HepG2 (cell line): ENCODE measurements around the gene CLDN5. TPM values are rescaled to one million over a fixed set of nuclear protein-coding genes. Genes with fewer than 3 reads are reported as not detected.

Experiments
- ATAC-seq: fragments of 200-7000 bp; cut with Tn5 transposase; 3 replicates; pipeline ENCODE4 v1.9.1; 2020; ENCODE audit warnings: mild to moderate bottlenecking, moderate library complexity
- BruUV-seq: library from RNA; stranded (reverse); fragments of 400-500 nt; replicated peaks from 2 replicates; lab custom pipeline; 2021; lab: Mats Ljungman, UMichigan
- CTCF ChIA-PET: fragments of 300-600 bp; formaldehyde crosslinking; extraction: SDS; loops from one replicate; lab custom pipeline; 2021; ENCODE audit warnings: low total read pairs, inconsistent platforms, low intra/inter-chr PET ratio; lab: Yijun Ruan, JAX
- POLR2A ChIA-PET: fragments of 350-600 bp; sonication (Branson Sonifier 250); formaldehyde crosslinking; loops from one replicate; lab custom pipeline; 2020; ENCODE audit warnings: antibody characterized with exemption, inconsistent platforms; lab: Yijun Ruan, JAX
- DNase-seq: peaks from one replicate; pipeline ENCODE4 v3.0.0-alpha.2; 2015; ENCODE audit warnings: low spot score
- FAIRE-seq: peaks from 3 replicates; lab custom pipeline; 2011; peaks lifted over from hg19 to GRCh38; lab: Jason Lieb, UNC
- H2AFZ ChIP-seq: one replicate; pipeline ENCODE4 v1.6.1; 2011; ENCODE audit warnings: low read length, inconsistent platforms
- H3K27ac ChIP-seq: fragments of 300-600 bp; 3 replicates; pipeline ENCODE4 v1.8.0; 2011; ENCODE audit warnings: mixed run types, mild to moderate bottlenecking, mixed read lengths, low read length, inconsistent platforms; ENCODE audit not compliant: insufficient read depth; ENCODE audit errors: extremely low read length
- H3K27me3 ChIP-seq, 2 experiments: fragments of 200-600 bp in 1 of 2; 2 replicates in 1 of 2; 3 replicates in 1 of 2; pipeline versions ENCODE4 v1.6.0 to v1.8.0; 2011; ENCODE audit warnings: low read length in 2 of 2, mild to moderate bottlenecking in 2 of 2, moderate library complexity in 2 of 2, inconsistent platforms in 1 of 2; ENCODE audit not compliant: insufficient read depth in 2 of 2, control insufficient read depth in 1 of 2
- H3K36me3 ChIP-seq, 2 experiments: fragments of 200-600 bp in 1 of 2; replicated peaks in 1 of 2; 2 replicates in 1 of 2; 3 replicates in 1 of 2; pipeline versions ENCODE4 v1.5.1 to v1.8.0; 2011; ENCODE audit warnings: low read length in 2 of 2, inconsistent platforms in 1 of 2; ENCODE audit not compliant: insufficient read depth in 2 of 2, control insufficient read depth in 1 of 2
- H3K4me1 ChIP-seq: 2 replicates; pipeline ENCODE4 v1.5.1; 2012; ENCODE audit warnings: low read length, inconsistent platforms; ENCODE audit not compliant: insufficient read depth
- H3K4me2 ChIP-seq: 2 replicates; pipeline ENCODE4 v1.6.0; 2011; ENCODE audit warnings: low read depth, low read length, inconsistent platforms
- H3K4me3 ChIP-seq, 3 experiments: fragments of 200-600 bp in 1 of 3; sonication (generic), shearing (Covaris generic) in 1 of 3; replicated peaks in 1 of 3; 2 replicates each; pipeline ENCODE4 v1.5.1; 2011 to 2016; ENCODE audit warnings: low read length in 3 of 3, inconsistent platforms in 2 of 3, low read depth in 2 of 3, mild to moderate bottlenecking in 2 of 3, control low read depth in 1 of 3, mixed read lengths in 1 of 3; ENCODE audit not compliant: insufficient read depth in 1 of 3
- H3K79me2 ChIP-seq: one replicate; pipeline ENCODE4 v1.6.1; 2011; ENCODE audit warnings: low read length, inconsistent platforms; ENCODE audit not compliant: insufficient read depth
- H3K9ac ChIP-seq: 2 replicates; pipeline ENCODE4 v1.6.0; 2011; ENCODE audit warnings: mild to moderate bottlenecking, low read depth, low read length, inconsistent platforms; ENCODE audit not compliant: insufficient read depth
- H3K9me3 ChIP-seq: 2 replicates; pipeline ENCODE4 v1.5.1; 2012; ENCODE audit warnings: mild to moderate bottlenecking, low read length
- H4K20me1 ChIP-seq: 2 replicates; pipeline ENCODE4 v1.6.0; 2011; ENCODE audit warnings: inconsistent platforms, mild to moderate bottlenecking, low read length, moderate library complexity; ENCODE audit not compliant: insufficient read depth
- AHR ChIP-seq: IDR thresholded peaks from 2 replicates; pipeline ENCODE4 v1.6.1; 2018; ENCODE audit warnings: missing genetic modification reagents, missing compliant biosample characterization
- ELF4 ChIP-seq: sonication (generic); formaldehyde crosslinking; IDR thresholded peaks from 2 replicates; pipeline ENCODE4 v1.5.0; 2020; ENCODE audit warnings: missing genetic modification reagents, mild to moderate bottlenecking, moderate library complexity, borderline replicate concordance
- GLI4 ChIP-seq: sonication (generic); formaldehyde crosslinking; IDR thresholded peaks from 2 replicates; pipeline ENCODE4 v1.5.1; 2020; ENCODE audit warnings: missing genetic modification reagents, mild to moderate bottlenecking, moderate library complexity, borderline replicate concordance
- KDM5A ChIP-seq: fragments of 200-600 bp; sonication (generic); IDR thresholded peaks from 2 replicates; pipeline ENCODE4 v1.7.0; 2018; ENCODE audit warnings: antibody characterized with exemption, mild to moderate bottlenecking, low read length, borderline replicate concordance
- NR1H2 ChIP-seq: sonication (generic); formaldehyde crosslinking; IDR thresholded peaks from 2 replicates; pipeline ENCODE4 v1.8.1; 2022; ENCODE audit warnings: low read depth, missing genetic modification reagents, borderline replicate concordance
- RARA ChIP-seq: IDR thresholded peaks from 2 replicates; pipeline ENCODE4 v1.6.1; 2016; ENCODE audit warnings: missing genetic modification reagents, missing compliant biosample characterization
- SOX5 ChIP-seq: IDR thresholded peaks from 2 replicates; pipeline ENCODE4 v1.6.1; 2016; ENCODE audit warnings: borderline replicate concordance
- ZBTB34 ChIP-seq: sonication (generic); formaldehyde crosslinking; IDR thresholded peaks from 2 replicates; pipeline ENCODE4 v1.8.0; 2022; ENCODE audit warnings: mild to moderate bottlenecking, missing genetic modification reagents
- ZNF660 ChIP-seq: sonication (generic); formaldehyde crosslinking; IDR thresholded peaks from 2 replicates; pipeline ENCODE4 v1.5.1; 2020; ENCODE audit warnings: mild to moderate bottlenecking, low read depth, missing genetic modification reagents, borderline replicate concordance
- WGBS: methylation state at CpG from one replicate; pipeline ENCODE4 v1.1.6; 2017; ENCODE audit warnings: low lambda C conversion rate; 5-methylcytosine and 5-hydroxymethylcytosine counted together
- in situ Hi-C: cut with HindIII; loops from 2 replicates; pipeline ENCODE4 v1.10.0; 2017; ENCODE audit warnings: low pct_unique_long_range_greater_than_20kb; ENCODE audit not compliant: extremely low pct_ligation_motif_present
- intact Hi-C: fragments of 100-400 bp; cut with micrococcal nuclease; formaldehyde crosslinking; loops from one replicate; pipeline ENCODE4 v1.10.0; 2022; ENCODE audit not compliant: unreplicated experiment
- polyA plus RNA-seq, 8 experiments: library from polyadenylated mRNA; depleted of rRNA in 3 of 8; stranded (reverse) in 7 of 8; unstranded in 1 of 8; fragments of >200 nt; fragmentation: Illumina TruSeq in 4 of 8; extraction: Trizol in 4 of 8; gene quantifications; 2 replicates each; pipeline versions ENCODE4 v1.2.1 to v1.2.3, GENCODE V29; 2011 to 2016; ENCODE audit warnings: low read depth in 4 of 8, missing spikeins in 1 of 8, mixed read lengths in 1 of 8; ENCODE audit not compliant: insufficient read depth in 1 of 8
- total RNA-seq, 5 experiments: library from RNA; depleted of rRNA; stranded (reverse); fragments of >200 nt; fragmentation: Illumina TruSeq; extraction: Trizol; gene quantifications; 2 replicates each; pipeline ENCODE4 v1.2.3, GENCODE V29; 2016; ENCODE audit warnings: low read depth in 1 of 5

Gene CLDN5
- total and polyA plus RNA-seq, 2 of the 13 experiments (the other 11 are each of a cell fraction or from before 2014, with no cell fraction given) = not detected

- FAIRE-seq = no peak
- H3K4me3 ChIP-seq = no peak overlapping the region
- H3K4me2 ChIP-seq = no peak overlapping the region
- no peak for DNase-seq
- 63% methylated on average over 5 of the region's 5 CpGs for WGBS
- H3K27me3 ChIP-seq = peaks cover 0 to 9% of the 10 kb centered on the region in 2 experiments; a peak in 1 of 5 replicates
- TF ChIP-seq ELF4 (no peak), GLI4 (CRISPR knock-in tag) (no peak), RARA (CRISPR knock-in tag) (no peak), AHR (CRISPR knock-in tag) (no peak), ZNF660 (no peak), ZBTB34 (no peak), NR1H2 (no peak), KDM5A (no peak), SOX5 (CRISPR knock-in tag) (no peak)
- TF ChIP-seq, all 625 proteins: peak for 0
- no peak for ATAC-seq
- Histone ChIP-seq H4K20me1 (no peaks in the 10 kb centered on the region), H3K79me2 (no peaks in the 10 kb centered on the region), H3K27ac (no peak overlapping the region), H3K9ac (no peak overlapping the region), H3K9me3 (no peaks in the 10 kb centered on the region), H3K4me1 (no peaks in the 10 kb centered on the region), H3K36me3 (no peaks in the 10 kb centered on the region), H2AFZ (no peak overlapping the region)
- intact Hi-C loops = no loop called here
- BruUV-seq = no TSS peak
- in situ Hi-C loops = no loop called here
- ChIA-PET POLR2A (no interaction called here), CTCF (no interaction called here)
Observed at GRCh38 chr22:19537941-19538488, 13.8 kb upstream of the CLDN5 start.
